WERI-Rb-1 (cell line): Measurements from ENCODE around the gene ALOX12B.

Experiments used
- DNase-seq: peaks from one replicate; pipeline ENCODE4 v3.0.0-alpha.2; 2020
- H3K27ac ChIP-seq: fragments of 250-450 bp; sonication (Bioruptor Pico); 2 replicates; pipeline ENCODE4 v1.5.1; 2020; ENCODE audit warnings: mild to moderate bottlenecking, moderate library complexity
- H3K27me3 ChIP-seq: fragments of 250-450 bp; sonication (Bioruptor Pico); 2 replicates; pipeline ENCODE4 v1.5.1; 2021; ENCODE audit warnings: mild to moderate bottlenecking, low read depth, moderate library complexity; ENCODE audit not compliant: insufficient read depth, severe bottlenecking
- H3K36me3 ChIP-seq: fragments of 250-450 bp; sonication (Bioruptor Pico); 2 replicates; pipeline ENCODE4 v1.5.1; 2020; ENCODE audit warnings: mild to moderate bottlenecking, moderate library complexity
- H3K4me3 ChIP-seq: 2 replicates; pipeline ENCODE4 v1.5.1; 2011; ENCODE audit warnings: low read depth, mild to moderate bottlenecking, control low read depth, low read length
- H3K9me3 ChIP-seq: fragments of 250-450 bp; sonication (Bioruptor Pico); 2 replicates; pipeline ENCODE4 v1.5.1; 2021; ENCODE audit warnings: mild to moderate bottlenecking, moderate library complexity; ENCODE audit not compliant: severe bottlenecking
- CTCF ChIP-seq: IDR thresholded peaks from 2 replicates; pipeline ENCODE4 v1.5.1; 2011; ENCODE audit warnings: low read depth, mild to moderate bottlenecking, control low read depth, inconsistent platforms, low read length

ALOX12B gene

GRCh38 chr17:8055851-8056231 lies 31.7 kb downstream of the ALOX12B start:
- Histone ChIP-seq H3K9me3 (no peaks in the 10 kb centered on the region), H3K27me3 (no peaks in the 10 kb centered on the region), H3K36me3 (no peaks in the 10 kb centered on the region), H3K27ac (no peak overlapping the region), H3K4me3 (no peak overlapping the region)
- no peak for DNase-seq
- no peak for TF ChIP-seq CTCF

- Histone ChIP-seq H3K9me3 (no peaks in the 10 kb centered on the region), H3K27me3 (no peaks in the 10 kb centered on the region), H3K36me3 (no peaks in the 10 kb centered on the region), H3K4me3 (no peak overlapping the region), H3K27ac (no peak overlapping the region)
- TF ChIP-seq CTCF: no peak
- no peak for DNase-seq
These were observed 33.9 kb downstream of the ALOX12B start for GRCh38 chr17:8053600-8053999.

- no peak for DNase-seq
- no peaks in the 10 kb centered on the region for H3K36me3 ChIP-seq
- no peak overlapping the region for H3K27ac ChIP-seq
- H3K27me3 ChIP-seq: no peaks in the 10 kb centered on the region
- TF ChIP-seq CTCF: no peak
- H3K4me3 ChIP-seq: no peak overlapping the region
- H3K9me3 ChIP-seq: no peaks in the 10 kb centered on the region
These were observed 35.0 kb downstream of the ALOX12B start for GRCh38 chr17:8052256-8053252.

- no peak for TF ChIP-seq CTCF
- Histone ChIP-seq H3K9me3 (no peaks in the 10 kb centered on the region), H3K36me3 (no peaks in the 10 kb centered on the region), H3K4me3 (no peak overlapping the region), H3K27me3 (no peaks in the 10 kb centered on the region), H3K27ac (no peak overlapping the region)
- no peak for DNase-seq
These were observed 35.7 kb downstream of the ALOX12B start for GRCh38 chr17:8051831-8052230.

- no peak for DNase-seq
- no peak for TF ChIP-seq CTCF
- Histone ChIP-seq H3K36me3 (no peaks in the 10 kb centered on the region), H3K4me3 (no peak overlapping the region), H3K27me3 (no peaks in the 10 kb centered on the region), H3K9me3 (no peaks in the 10 kb centered on the region), H3K27ac (no peak overlapping the region)
These were observed 38.8 kb downstream of the ALOX12B start for GRCh38 chr17:8048736-8049135.
